NCI-H1694 (cell line): Measurements from ENCODE around the gene CCL11.
"Not testable (repeated sequence)": the region's sequence is repeated elsewhere in the genome, so short reads cannot be mapped to it uniquely, and the experiment has no call there.

ENCODE experiments used
- DNase-seq: peaks from one replicate; lab custom pipeline; 2025; lab: John Stamatoyannopoulos, UW

The CCL11 gene

DNA sequence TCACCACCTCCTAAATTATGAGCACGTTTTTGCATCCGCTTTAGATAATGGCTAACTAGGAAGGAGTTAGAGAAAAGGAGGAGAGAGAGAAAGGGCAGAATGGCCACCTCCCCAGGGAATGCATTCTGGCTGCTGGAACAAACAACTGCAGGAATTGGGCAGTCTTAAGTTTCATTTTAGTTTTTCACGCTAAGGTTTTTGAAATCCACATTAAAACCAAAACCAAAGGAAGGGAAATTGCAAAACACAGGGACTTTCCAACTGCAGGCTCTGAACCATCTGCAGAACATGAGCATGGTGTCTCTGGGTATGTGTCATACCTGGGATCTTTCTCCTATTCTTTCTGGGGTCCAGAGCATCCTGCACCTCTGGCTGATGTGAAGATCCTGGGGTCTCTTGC lies 21.6 kb downstream of the CCL11 start:
- no peak for DNase-seq

DNA sequence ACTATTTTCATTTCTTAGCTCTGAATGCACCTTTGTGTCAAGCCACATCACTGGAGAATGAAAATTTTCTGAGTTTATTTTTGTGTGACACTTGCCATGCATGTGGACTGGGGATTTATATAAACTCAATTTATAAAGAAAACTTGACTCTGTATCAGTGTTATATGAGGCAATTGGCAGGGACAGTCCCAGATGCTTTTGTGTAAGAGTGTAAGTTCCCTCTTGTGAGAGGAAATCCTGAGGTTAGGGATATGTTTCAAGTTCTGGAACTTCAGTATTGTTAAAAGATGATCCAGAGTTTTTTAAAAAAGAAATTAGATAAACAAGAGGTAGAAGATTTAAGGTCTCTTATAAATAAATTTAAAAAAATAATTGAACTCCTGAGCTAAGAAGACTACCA lies 22.8 kb downstream of the CCL11 start:
- no peak for DNase-seq

DNA sequence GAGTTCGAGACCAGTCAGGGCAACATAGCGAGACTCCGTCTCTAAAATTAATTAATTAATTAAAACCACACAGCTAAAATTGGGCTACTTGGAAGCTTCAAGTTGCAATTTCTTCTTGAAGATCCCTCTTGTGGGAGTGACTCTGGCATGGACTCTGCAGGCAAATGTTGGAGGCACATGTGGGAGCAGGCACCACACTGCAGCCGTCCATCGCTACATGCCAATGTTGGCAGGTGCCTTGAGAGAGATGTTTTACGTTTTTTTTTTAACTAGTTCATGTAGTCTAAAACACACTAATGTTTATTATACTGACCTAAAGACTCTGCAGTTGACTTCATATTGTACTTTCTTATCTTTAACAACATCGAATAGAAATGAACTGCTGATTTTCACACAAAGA lies 25.7 kb downstream of the CCL11 start:
- no peak for DNase-seq

DNA sequence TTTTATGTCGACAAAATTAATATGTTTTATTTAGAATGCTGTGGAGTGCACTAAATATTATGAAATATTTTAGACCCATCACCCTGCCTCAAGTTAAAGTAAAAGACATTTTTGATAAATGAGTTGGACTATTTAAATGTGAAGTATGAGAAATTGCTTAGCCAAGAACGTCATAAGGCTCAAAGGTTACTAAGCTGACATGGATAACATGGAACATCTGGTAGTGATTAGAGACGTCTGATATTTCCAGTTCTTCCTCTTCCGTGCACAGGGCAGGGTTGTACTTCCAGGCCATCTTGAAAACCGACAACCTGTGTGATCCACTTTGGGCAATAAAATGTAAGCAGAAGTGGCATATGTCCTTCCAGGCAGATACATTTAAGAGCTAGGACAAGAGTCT lies 26.5 kb downstream of the CCL11 start:
- no peak for DNase-seq

DNA sequence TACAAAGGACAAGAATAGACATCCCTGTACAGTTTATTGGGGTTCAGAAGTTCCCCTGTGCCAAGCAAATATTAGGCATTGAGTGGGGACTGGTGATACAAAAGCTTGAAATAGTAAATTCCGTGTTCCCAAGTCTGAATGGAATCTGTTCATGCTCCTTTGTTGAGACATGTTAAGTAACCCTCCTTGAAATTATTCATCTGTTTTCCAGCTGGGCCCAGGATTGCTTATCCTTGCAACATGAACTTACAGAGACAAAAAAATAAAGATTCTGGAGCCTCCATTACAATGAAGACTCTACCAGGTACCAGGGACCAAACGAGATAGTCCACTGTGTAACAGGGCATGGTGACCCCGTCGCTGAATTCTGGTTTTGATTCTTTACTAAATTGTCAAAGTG lies 27.6 kb downstream of the CCL11 start:
- no peak for DNase-seq

DNA sequence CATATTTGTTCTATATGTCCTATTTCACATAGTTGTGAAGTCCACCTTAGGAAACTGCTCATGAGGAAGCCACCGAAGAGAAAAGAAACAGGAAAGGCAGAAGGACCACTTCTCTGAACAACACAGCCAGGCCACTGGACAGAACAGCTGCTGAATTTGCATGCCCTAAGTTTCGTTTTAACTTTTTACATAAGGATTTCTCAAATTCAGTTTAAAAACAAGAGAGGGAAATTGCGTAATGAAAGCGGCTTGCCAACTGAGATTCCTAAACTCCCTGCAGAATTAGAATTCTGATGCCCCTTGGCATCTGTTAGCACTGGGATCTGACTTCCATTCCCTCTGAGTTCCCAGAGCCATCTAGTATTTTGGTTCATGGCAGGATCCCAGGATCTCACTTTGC lies 28.7 kb downstream of the CCL11 start:
- DNase-seq: no peak

DNA sequence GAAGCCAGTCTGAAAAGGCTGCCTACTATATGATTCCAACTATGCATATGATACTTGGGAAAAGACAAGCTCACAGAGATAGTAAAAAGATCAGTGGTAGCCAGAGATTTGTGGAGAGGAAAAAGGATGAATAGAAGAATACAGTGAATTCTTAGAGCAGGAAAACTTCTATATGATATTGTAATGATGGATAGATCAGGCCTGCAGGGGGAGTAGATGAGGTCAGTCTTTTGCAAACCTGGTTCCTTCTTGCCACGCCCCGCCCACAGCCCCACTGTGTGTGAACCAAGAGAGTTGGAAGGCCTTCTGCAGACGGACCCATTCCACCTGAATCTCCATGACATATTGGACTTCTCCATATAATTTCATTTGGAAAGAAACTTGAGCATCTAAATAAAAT lies 32.9 kb downstream of the CCL11 start:
- DNase-seq: no peak

DNA sequence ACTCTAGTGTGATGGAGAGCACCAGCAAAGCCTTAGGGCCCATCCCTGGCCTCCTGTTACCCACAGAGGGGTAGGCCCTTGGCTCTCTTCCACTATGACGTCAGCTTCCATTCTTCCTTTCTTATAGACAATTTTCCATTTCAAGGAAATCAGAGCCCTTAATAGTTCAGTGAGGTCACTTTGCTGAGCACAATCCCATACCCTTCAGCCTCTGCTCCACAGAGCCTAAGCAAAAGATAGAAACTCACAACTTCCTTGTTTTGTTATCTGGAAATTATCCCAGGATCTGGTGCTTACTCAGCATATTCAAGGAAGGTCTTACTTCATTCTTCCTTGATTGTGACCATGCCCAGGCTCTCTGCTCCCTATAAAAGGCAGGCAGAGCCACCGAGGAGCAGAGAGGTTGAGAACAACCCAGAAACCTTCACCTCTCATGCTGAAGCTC lies 33.5 kb downstream of the CCL11 start, which contains the start of gene CCL8:
Gene CCL8, plus strand, starts transcription at position 397 of the 445 bp plus-strand sequence. CDS start 67 bp downstream, outside the sequence.
- DNase-seq: no peak

DNA sequence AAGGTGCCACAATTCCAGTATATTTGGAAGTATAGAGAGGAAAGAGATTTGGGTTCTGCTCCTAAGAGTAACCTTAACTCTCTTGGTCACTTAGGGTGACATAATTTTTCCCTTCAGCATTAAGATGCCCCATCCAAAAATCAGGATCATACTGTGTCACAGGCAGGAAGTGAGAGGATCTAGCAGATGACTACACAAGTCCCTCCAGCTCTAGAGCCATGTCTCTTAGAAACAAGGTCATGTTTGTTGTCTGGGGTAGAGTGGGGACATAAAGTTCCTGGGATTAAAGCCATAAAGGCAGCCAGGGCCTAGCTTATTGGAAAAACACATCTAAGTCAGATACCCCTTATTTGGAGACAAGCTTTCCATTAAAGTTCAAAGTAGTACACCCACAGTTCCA lies 36.4 kb downstream of the CCL11 start:
- no peak for DNase-seq

DNA sequence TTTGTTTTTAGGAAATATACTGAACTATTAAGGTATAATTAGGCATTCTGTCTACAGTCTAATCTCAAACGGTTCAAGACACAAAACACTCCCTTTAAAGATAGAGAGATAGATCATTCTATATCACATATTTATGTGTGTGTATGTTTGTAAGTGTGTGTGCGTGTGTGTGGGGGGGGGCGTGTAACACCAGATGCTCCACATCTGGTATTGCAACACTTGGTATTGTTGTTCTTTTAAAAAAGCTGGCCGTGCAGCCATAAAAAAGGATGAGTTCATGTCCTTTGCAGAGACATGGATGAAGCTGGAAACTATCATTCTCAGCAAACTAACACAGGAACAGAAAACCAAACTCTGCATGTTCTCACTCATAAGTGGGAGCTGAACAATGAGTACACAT lies 42.0 kb downstream of the CCL11 start:
- not testable (repeated sequence) for DNase-seq

DNA sequence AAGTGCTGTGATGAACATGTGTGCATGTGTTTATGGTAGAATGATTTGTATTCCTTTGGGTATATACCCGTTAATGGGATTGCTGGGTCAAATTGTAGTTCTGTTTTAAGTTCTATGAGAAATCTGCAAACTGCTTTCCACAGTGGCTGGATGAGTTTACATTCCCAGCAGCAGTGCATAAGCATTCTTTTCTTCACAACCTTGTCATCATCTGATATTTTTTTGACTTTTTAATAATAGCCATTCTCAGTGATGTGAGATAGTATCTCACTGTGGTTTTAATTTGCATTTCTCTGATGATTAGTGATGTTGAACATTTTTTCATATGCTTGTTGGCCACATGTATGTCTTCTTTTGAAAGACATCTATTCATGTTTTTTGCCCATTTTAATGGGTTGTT lies 52.2 kb downstream of the CCL11 start:
- DNase-seq: no peak
